ENCODE data around the gene PPM1E.
"Not testable (repeated sequence)": the region's sequence is repeated elsewhere in the genome, so short reads cannot be mapped to it uniquely, and the experiment has no call there.

PPM1E gene

DNA sequence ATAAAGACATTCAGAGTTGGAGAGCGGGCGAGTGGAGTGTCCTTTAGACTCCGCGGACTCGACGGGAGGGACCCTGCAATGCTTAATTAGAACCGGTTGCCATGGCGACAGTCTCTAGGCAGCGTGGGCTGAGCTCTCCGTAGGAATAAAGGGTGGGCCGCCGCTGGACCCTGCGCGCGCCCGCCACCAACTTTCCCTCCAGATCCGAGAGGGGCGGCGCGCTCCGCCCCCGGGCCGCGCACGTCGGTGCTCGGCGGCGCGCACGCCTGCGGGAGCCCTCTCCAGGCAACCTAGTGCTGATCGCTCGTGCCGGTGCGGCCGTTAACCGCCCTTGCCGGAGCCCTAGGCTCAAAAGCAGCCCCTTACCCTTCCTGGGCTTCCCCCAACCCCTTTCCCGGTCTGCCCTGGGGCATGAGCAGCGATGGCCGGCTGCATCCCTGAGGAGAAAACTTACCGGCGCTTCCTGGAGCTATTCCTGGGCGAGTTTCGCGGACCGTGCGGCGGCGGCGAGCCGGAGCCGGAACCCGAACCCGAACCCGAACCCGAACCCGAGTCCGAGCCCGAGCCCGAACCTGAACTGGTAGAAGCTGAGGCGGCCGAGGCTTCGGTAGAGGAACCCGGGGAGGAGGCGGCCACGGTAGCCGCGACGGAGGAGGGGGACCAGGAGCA lies at the start of gene PPM1E:
TSS of gene PPM1E (plus strand) at position 278 of the 669 bp plus-strand sequence.
- in situ Hi-C loops (cut with HindIII; ENCODE audit: low sequenced_read_pairs): no loop called here

DNA sequence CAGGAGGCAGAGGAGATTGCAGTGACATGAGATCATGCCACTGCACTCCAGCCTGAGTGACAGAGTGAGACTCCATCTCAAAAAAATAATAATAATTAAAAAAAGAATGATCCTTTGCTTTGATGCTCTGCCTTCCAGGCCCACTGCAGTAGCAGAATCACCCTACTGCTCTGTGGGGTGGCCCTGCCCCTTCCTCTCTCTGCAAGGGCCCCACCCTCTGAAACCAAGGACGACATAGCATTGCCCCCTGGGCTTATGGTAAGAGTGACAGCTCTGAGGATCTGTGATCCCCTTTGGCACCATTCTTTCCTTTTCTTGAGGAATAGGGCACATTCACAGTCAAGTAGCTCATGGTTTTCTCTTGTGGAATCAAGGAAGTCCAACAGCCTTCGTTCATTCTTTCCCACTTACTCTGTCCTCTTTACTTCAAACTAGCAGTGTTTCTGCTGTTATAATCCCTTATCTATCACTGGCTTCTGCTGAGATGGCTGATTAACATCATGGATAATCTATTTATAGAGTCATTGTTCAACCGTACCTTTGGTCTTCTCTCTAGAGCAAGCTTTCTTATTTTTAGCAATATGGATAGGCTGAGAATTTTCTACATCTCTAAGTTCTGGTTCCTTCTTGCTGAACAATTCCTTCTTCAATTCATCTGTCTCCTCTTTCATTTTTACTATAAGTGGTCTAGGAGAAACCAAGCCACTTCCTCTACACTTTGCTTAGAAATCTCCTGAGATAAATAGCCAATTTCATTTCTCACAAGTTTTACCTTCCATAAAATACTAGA lies 49.1 kb upstream of the PPM1E start:
- in situ Hi-C loops (cut with HindIII; ENCODE audit: low sequenced_read_pairs): no loop called here

DNA sequence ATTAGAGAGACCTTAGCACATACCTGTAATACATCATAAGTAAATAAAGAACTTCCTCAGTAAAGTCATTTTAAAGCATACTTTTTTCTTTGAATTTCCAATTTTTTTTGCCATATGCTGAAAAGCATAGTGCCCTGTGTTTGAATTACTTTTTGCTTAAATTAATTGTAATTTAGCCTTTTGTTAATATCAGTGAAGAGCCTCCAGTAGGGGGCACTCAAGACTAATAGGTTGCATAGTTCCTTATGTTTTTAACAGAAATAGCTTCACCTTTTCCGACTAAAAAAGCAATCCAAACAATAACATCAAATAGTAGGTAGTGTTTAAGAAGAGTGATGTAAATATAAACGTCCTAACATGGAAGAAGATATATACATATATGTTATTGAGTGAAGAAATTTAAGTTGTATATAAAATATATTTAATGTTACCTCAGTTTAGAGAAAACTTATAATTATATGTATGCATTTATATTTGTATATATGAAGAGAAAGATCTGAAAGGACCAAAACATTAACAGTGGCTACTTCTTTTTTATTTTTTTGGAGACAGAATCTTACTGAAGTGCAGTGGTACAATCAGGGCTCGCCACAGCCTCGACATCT lies 44.6 kb upstream of the PPM1E start:
- in situ Hi-C loops (cut with HindIII; ENCODE audit: low sequenced_read_pairs): no loop called here

DNA sequence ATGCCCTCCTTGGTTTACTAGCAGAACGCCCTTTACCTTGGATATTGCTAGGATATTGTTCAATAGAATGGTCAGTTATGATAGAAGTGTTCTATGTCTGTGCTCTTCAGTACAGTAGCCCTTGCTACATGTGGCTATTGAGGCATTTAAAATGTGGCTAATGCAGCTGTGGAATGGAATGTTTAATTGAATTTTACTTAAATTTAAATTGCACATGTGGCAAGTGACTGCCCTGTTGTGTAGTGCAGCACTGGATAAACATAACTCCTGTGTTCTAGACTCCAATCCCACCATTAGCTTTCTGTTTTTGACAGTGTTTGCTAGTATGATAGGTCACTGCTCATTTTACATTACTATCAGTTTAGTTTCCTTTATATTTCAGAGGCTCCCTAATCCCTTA lies 33.4 kb upstream of the PPM1E start:
- in situ Hi-C loops (cut with HindIII; ENCODE audit: low sequenced_read_pairs): no loop called here

DNA sequence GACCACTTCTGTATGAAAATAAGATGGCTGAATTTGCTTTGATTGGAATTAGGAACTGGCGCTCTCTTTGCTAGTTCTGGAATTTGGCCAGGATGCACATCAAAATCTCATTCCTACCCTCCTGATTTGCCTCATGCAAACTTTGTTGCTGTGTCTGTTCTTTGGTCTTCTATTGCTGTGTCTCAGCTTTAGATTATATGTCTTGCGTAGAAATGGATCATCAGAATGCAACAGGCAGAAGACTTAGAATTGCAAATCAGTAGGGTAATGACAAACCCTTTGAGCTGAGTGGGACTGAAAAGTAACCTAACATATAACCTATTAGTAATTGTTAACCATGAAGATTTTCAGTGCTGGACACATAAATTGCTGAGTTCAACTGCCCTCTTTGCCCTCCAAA lies 33.0 kb upstream of the PPM1E start:
- in situ Hi-C loops (cut with HindIII; ENCODE audit: low sequenced_read_pairs): no loop called here

DNA sequence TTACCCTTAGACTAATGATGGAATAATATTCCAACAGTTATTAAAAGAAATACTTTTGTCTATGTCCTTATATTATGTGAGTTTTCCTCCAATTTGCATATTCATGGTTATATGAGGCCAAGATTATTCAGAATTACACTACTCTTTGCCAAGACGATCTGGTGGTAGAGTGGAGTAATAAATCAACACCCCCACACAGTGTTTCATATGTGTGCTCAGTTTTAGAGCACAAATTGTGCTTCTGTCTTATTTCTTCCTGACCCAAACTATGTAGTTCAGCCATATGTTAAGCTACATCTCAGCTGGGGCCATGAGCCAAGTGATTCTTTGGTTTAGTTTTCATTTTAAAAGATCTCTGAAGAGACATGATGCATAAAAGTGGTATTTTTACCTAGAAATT lies 26.9 kb upstream of the PPM1E start:
- in situ Hi-C loops (cut with HindIII; ENCODE audit: low sequenced_read_pairs): no loop called here

DNA sequence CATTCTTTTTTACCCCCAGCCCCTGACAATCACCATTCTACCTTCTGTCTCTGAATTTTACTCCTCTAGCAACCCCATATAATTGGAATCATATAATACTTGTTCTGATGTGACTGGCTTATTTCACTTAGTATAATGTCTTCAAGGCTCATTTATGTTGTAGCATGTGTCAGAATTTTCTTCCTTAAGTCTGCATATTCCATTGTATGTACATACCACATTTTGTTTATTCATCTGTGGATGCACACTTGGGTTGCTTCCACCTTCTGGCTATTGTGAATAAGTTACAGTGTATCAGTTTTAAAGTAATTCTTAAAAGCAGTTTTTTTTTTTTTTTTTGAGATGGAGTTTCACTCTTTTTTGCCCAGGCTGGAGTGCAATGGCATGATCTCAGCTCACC lies 24.7 kb upstream of the PPM1E start:
- in situ Hi-C loops (cut with HindIII; ENCODE audit: low sequenced_read_pairs): no loop called here

DNA sequence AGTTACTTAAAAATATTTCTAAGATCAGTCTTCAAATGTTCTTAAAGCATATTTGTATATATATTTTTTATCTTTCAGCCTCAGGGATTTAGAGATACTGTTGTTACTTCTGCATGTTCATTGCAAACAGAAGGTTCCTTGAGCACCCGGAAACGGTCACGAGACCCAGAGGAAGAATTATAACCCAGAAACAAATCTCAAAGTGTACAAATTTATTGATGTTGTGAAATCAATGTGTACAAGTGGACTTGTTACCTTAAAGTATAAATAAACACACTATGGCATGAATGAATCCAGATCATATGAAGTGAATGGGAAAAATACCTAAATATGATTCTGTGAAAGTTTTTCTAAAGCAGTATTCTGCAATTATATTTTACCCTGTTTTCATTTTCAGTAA lies 21.6 kb upstream of the PPM1E start:
- in situ Hi-C loops (cut with HindIII; ENCODE audit: low sequenced_read_pairs): no loop called here

DNA sequence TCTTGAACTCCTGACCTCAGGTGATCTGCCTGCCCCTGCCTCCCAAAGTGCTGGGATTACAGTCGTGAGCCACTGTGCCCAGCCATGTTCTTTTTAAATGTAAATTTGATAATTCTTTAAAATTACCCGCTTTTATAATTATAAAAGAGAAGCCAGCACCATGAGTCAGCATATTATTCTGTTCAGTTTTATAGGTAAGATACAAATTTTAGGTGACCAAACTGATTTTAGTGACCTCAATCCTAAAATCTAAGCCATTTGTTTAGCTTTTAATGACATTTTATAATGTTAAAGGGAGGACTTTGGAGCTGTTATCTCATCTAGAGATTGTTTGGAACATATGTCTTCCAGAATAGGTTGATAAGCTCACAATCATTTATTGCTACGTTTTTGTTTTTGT lies 20.8 kb upstream of the PPM1E start:
- in situ Hi-C loops (cut with HindIII; ENCODE audit: low sequenced_read_pairs): no loop called here

DNA sequence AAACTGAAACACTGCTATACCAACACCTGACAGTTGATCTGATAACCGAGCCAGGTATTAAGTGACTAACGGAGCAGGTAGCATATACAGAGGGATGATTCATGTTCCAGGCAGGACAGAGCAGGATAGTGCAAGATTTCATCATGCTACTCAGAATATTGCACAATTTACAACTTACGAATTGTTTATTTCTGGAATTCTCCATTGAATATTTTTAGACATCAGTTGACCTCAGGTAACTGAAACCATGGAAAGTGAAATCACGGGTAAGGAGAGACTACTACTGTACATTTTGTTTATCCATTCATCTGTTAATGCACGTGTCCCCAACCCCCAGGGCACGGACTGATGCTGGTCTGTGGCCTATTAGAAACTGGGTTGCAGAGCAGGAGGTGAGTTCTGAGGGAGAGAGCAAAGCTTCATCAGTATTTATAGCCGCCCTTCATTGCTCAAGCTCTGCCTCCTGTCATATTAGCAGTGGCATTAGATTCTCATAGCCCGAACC lies 14.5 kb upstream of the PPM1E start:
- in situ Hi-C loops (cut with HindIII; ENCODE audit: low sequenced_read_pairs): no loop called here

DNA sequence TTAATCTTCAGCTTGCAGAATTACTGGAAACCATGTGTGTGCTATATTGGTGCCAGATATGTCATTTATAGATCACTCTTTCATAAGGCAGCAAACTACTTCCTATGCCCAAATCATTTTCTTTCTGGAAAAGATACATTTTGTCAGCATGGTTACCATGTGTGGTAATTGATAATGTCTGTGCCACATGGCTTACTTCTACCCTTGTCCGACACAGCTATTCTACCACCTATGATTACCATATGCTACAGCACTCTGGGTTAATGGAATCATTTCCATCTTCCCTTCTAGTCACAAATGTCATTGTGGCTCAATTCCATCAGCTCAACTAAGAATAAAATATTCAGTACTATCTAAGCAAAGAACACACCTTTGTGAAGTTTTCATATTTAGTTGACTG lies 8.0 kb upstream of the PPM1E start:
- in situ Hi-C loops (cut with HindIII; ENCODE audit: low sequenced_read_pairs): no loop called here

DNA sequence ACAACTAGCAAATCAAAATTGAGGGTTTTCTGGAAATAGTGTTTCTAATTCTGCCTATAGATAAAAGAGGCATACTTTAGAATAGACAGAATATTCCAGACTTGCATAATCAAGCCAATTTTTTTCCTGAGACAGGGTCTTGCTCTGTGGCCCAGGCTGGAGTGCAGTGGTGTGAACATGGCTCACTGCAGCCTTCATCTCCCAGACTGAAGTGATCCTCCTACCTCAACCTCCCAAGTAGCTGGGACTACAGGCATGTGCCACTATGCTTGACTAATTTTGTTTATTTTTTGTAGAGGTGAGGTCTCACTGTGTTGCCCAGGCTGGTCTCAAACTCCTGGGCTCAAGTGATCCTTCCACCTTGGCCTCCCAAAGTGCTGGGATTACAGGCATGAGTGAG lies 6.0 kb upstream of the PPM1E start:
- in situ Hi-C loops (cut with HindIII; ENCODE audit: low sequenced_read_pairs): not testable (repeated sequence)

DNA sequence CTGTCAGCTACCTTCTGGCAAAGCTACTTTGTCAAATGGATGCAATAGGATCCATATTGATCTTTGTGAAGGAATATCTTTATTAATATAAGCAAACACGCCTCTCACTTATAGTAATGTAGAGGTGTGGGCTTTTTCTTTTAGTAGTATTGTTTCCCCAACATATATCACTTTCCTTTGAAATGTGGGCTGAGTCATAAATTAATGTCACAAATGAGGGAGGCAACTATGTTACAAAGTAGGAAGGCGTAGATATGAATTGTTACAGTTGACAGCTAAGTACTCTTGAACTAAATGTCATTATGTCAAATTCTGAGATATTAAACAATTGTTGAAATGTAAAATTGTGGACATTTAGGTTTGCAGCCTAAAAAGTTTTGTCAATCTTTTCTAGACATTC lies 2.6 kb upstream of the PPM1E start:
- in situ Hi-C loops (cut with HindIII; ENCODE audit: low sequenced_read_pairs): no loop called here

DNA sequence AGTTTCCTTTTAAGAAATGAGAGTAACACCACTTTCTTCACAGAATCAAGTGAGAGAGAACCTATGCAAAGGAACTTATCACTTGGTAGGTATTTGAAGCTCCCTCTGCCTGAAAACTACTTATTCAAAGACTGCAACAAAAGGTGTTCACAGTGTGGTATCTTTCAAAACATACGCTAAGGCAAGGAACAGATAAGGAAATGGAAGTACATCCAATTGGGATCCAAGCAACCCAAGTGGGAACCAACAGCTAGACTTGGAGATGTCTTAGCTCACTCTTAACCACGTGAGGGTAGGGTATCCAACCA lies 431 bp upstream of the PPM1E start:
- in situ Hi-C loops (cut with HindIII; ENCODE audit: low sequenced_read_pairs): no loop called here

DNA sequence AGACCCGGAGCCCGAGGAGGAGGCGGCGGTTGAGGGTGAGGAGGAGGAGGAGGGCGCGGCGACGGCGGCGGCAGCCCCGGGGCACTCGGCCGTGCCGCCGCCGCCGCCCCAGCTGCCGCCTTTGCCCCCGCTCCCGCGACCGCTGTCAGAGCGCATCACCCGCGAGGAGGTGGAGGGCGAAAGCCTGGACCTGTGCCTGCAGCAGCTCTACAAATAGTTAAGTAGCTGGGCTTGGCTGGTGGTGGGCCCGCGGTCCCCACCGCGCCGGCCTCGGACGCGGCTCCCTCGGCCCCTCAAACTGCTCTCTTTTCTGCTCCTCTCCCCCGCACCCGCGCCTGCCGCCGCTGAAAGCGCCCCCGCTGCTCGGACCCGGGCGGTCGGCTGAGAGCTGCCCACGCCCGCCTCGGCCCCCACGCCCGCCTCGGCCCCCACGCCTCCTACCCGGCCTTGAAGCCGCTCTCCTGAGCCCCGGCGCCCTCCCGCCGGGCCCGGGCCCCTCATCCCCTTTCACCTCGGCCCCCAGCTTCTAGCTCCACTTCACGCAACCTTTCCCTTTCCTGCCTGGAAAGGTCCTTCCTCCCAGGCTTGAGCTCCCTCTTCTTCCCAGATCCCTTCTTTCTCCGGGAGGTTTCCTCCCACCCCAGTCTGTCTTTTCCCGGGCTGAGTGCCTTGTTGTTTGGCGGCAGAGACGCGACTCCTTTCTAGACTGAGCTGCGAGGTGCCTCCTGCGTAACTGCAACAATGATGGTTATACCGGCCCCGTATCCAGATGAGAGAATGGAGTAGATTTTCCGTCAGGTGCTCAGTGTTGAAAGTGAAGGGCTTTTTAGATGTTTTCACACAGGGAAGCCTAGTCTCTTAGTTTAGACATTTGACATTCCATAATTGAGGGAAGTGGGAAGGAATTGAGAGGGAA lies 850 bp downstream of the PPM1E start:
- in situ Hi-C loops (cut with HindIII; ENCODE audit: low sequenced_read_pairs): no loop called here

DNA sequence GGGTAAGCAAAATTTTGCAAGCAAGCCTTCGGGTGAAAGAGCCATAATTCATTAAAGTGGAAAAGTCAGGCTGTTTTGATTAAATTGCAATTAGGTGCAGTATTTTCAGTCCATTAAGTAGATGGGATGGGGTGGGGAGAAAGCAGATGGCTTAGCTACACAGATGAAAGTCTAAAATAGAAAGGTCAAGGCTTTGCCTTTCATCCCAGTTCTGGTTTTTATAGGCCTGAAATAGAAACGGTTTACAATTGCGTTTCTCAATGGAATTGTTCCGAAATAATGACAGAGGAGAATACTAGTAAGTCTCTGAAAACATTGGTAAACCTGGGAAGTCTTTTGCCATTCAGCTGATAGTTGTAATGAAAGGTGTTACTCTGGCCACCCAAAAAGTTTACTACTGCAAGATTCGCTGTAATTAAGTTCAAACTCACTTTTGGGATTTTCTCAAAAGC lies 1.5 kb downstream of the PPM1E start:
- in situ Hi-C loops (cut with HindIII; ENCODE audit: low sequenced_read_pairs): no loop called here

DNA sequence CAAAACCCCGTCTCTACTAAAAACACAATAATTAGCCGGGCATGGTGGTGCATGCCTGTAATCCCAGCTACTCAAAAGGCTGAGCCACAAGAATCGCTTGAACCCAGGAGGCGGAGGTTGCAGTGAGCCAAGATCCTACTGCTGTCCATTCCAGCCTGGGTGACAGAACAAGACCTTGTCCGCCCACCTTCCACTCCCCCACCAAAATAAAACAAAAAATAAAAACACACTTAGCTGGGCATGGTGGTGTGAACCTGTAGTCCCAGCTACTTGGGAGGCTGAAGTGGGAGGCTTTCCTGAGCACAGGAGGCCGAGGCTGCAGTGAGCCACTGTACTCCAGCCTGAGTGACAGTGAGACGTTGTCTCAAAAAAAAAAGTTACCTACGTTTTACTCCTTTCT lies 3.2 kb downstream of the PPM1E start:
- in situ Hi-C loops (cut with HindIII; ENCODE audit: low sequenced_read_pairs): no loop called here

DNA sequence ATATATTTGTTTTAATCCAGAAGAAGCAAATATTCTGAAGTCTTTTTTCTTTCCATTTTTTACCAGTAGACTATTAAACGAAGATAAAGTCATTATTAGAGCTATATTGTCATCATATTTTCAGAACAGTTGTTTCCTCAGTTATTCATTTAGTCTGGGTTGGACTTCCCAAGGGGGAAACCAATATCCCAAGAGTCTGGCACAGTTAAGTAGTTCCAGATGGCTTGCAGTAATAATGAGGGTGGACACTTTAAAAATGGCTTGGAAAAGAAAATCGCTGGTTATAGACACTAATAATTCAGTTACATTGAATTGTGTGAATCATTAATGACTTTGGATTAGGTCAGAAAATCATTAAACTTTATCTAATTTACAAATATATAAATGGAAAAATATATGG lies 3.9 kb downstream of the PPM1E start:
- in situ Hi-C loops (cut with HindIII; ENCODE audit: low sequenced_read_pairs): no loop called here

DNA sequence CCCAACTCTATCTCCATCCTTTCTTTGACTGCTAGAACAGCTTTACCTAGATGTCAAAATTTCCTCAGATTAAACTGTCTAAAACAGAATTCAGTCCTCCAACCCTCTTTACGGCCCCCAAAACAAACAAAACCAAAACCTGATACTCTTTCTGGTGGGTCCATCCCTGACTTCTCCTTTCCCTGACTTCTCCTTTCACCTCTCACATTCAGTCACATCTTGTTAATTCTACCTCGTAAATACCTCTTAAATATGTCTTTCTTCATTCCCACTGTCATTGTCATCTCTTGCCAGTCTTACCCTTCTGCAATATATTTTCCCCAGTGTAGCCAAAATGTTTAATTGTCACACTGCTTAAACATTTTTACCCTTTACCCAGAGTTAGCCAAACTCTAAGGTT lies 4.6 kb downstream of the PPM1E start:
- in situ Hi-C loops (cut with HindIII; ENCODE audit: low sequenced_read_pairs): no loop called here

DNA sequence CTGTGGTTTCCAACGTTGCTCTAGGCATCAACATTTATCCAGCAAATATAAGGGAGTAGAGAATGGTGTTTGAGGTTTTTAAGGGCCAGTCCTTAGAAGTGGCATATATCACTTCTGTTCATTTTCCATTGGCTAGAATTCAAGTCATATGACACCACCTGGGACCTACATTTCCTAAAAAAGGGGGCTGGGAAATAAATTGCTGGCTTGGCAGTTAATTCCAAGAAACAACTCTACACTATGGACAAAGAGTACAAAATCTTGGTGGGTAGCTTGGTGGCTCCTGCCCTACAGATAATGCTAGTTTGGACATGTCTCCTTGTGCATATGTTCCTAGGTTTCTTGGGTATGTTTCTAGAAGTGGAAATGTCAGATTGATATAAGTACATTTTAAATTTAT lies 7.6 kb downstream of the PPM1E start:
- in situ Hi-C loops (cut with HindIII; ENCODE audit: low sequenced_read_pairs): no loop called here

DNA sequence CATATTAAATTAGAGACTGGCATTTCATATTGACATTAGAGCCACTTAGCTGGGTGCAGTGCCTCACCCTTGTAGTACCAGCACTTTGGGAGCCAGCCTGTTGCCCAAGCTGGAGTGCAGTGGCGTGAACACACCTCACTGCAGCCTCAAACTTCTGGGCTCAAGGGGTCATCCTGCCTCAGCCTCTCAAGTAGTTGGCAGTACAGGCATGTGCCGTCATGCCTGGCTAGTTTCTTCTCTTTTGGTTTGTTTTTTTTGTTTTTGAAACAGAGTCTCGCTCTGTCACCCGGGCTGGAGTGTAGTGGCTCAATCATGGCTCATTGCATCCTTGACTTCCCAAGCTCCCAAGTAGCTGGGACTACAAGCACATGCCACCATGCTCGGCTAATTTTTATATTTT lies 8.7 kb downstream of the PPM1E start:
- in situ Hi-C loops (cut with HindIII; ENCODE audit: low sequenced_read_pairs): no loop called here

Measured in endothelial cell of hepatic sinusoid (primary cell).